HCT116 (cell line): Measurements from ENCODE around the gene LRRC10. TPM values are rescaled to one million over a fixed set of nuclear protein-coding genes. Genes with fewer than 3 reads are reported as not detected.

Experiments used
- ATAC-seq: fragments of 200-7000 bp; cut with Tn5 transposase; 2 replicates; pipeline ENCODE4 v1.9.1; 2020; ENCODE audit warnings: mild to moderate bottlenecking, moderate library complexity
- BruUV-seq: library from RNA; stranded (reverse); fragments of 400-500 nt; replicated peaks from 2 replicates; lab custom pipeline; 2021; lab: Mats Ljungman, UMichigan
- CTCF ChIA-PET: fragments of 300-600 bp; sonication (Branson Sonifier 250); formaldehyde crosslinking; loops from one replicate; lab custom pipeline; 2021; ENCODE audit warnings: antibody characterized with exemption; lab: Charles Lee
- POLR2A ChIA-PET: fragments of 300-600, 350-600 bp; sonication (Branson Sonifier 250); formaldehyde crosslinking; loops from one replicate; lab custom pipeline; 2021; ENCODE audit warnings: antibody characterized with exemption; lab: Charles Lee
- RAD21 ChIA-PET, 2 experiments: fragments of 300-600 bp; sonication (Branson Sonifier 250); formaldehyde crosslinking; loops; one replicate each; lab custom pipeline; 2023; ENCODE audit warnings: low total read pairs in 2 of 2; ENCODE audit not compliant: uncharacterized antibody in 2 of 2, unreplicated experiment in 2 of 2, low non-redundant PET in 1 of 2; lab: Charles Lee
- DNase-seq: peaks from one replicate; pipeline ENCODE4 v3.0.0-alpha.2; 2010; ENCODE audit warnings: low read depth, low spot score
- H2AFZ ChIP-seq: fragments of 200-600 bp; shearing (Covaris generic), sonication (generic); 2 replicates; pipeline ENCODE4 v1.6.1; 2017; ENCODE audit warnings: low read depth, mixed run types, mixed read lengths, antibody characterized with exemption, low read length; ENCODE audit not compliant: poor library complexity, severe bottlenecking
- H3K27ac ChIP-seq: 2 replicates; pipeline ENCODE4 v1.5.1; 2012; ENCODE audit warnings: low read depth, low read length
- H3K27me3 ChIP-seq: fragments of 200-600 bp; sonication (generic); 2 replicates; pipeline ENCODE4 v1.6.1; 2016; ENCODE audit warnings: mixed run types, low read length, mixed read lengths; ENCODE audit not compliant: insufficient read depth
- H3K36me3 ChIP-seq, 2 experiments: fragments of 200-500 bp in 1 of 2; fragments of 200-600 bp in 1 of 2; sonication (Bioruptor generic) in 1 of 2; sonication (generic) in 1 of 2; 2 replicates each; pipeline versions ENCODE4 v1.5.1 to v1.6.1; 2014 to 2016; ENCODE audit warnings: low read length in 2 of 2, inconsistent platforms in 1 of 2, mixed read lengths in 1 of 2, mixed run types in 1 of 2; ENCODE audit not compliant: insufficient read depth in 2 of 2, control insufficient read depth in 1 of 2
- H3K4me1 ChIP-seq, 2 experiments: fragments of 200-600 bp in 1 of 2; sonication (generic) in 1 of 2; 2 replicates each; pipeline versions ENCODE4 v1.5.1 to v1.6.1; 2012 to 2017; ENCODE audit warnings: low read length in 2 of 2, inconsistent platforms in 1 of 2, mild to moderate bottlenecking in 1 of 2, mixed read lengths in 1 of 2, mixed run types in 1 of 2, moderate library complexity in 1 of 2; ENCODE audit not compliant: insufficient read depth in 2 of 2, control insufficient read depth in 1 of 2
- H3K4me2 ChIP-seq: fragments of 200-600 bp; sonication (generic); 2 replicates; pipeline ENCODE4 v1.6.1; 2017; ENCODE audit warnings: mixed run types, low read length, mixed read lengths
- H3K4me3 ChIP-seq, 2 experiments: fragments of 200-600 bp in 1 of 2; sonication (generic) in 1 of 2; replicated peaks in 1 of 2; 2 replicates each; pipeline ENCODE4 v1.5.1; 2011 to 2016; ENCODE audit warnings: low read length in 2 of 2, control low read depth in 1 of 2, low read depth in 1 of 2, mild to moderate bottlenecking in 1 of 2, mixed read lengths in 1 of 2, mixed run types in 1 of 2
- H3K79me2 ChIP-seq: fragments of 200-600 bp; sonication (generic); 2 replicates; pipeline ENCODE4 v1.6.1; 2017; ENCODE audit warnings: mild to moderate bottlenecking, mixed run types, low read length, moderate library complexity, mixed read lengths; ENCODE audit not compliant: insufficient read depth
- H3K9ac ChIP-seq: fragments of 200-600 bp; sonication (generic); 2 replicates; pipeline ENCODE4 v1.6.1; 2016; ENCODE audit warnings: low read length, mixed read lengths
- H3K9me2 ChIP-seq: fragments of 200-600 bp; sonication (generic), shearing (Covaris generic); 2 replicates; pipeline ENCODE4 v1.6.1; 2017; ENCODE audit warnings: mixed run types, mild to moderate bottlenecking, moderate library complexity; ENCODE audit not compliant: insufficient read depth
- H3K9me3 ChIP-seq, 2 experiments: fragments of 200-500 bp in 1 of 2; fragments of 200-600 bp in 1 of 2; sonication (Bioruptor generic) in 1 of 2; sonication (generic) in 1 of 2; 2 replicates each; pipeline ENCODE4 v1.6.1; 2014 to 2017; ENCODE audit warnings: low read length in 2 of 2, mixed read lengths in 2 of 2, inconsistent platforms in 1 of 2, low read depth in 1 of 2, mild to moderate bottlenecking in 1 of 2, mixed run types in 1 of 2, moderate library complexity in 1 of 2; ENCODE audit not compliant: control insufficient read depth in 1 of 2, insufficient read depth in 1 of 2
- H4K20me1 ChIP-seq: fragments of 200-600 bp; sonication (generic), shearing (Covaris generic); 2 replicates; pipeline ENCODE4 v1.6.1; 2017; ENCODE audit warnings: mixed run types, mild to moderate bottlenecking, moderate library complexity; ENCODE audit not compliant: insufficient read depth
- CBX3 ChIP-seq: IDR thresholded peaks from 2 replicates; pipeline ENCODE4 v1.6.1; 2012; ENCODE audit warnings: low read depth
- CTCF ChIP-seq, 3 experiments: fragments of 200-600 bp in 1 of 3; sonication (generic) in 1 of 3; IDR thresholded peaks in 2 of 3; conservative IDR thresholded peaks in 1 of 3; 2 replicates each; pipeline ENCODE4 v1.5.1; 2012 to 2017; ENCODE audit warnings: low read depth in 2 of 3, low read length in 2 of 3, antibody characterized with exemption in 1 of 3, borderline replicate concordance in 1 of 3, control low read depth in 1 of 3, mild to moderate bottlenecking in 1 of 3, mixed read lengths in 1 of 3, mixed run types in 1 of 3, moderate library complexity in 1 of 3; ENCODE audit not compliant: insufficient read depth in 1 of 3
- EZH2phosphoT487 ChIP-seq: fragments of 200-600 bp; IDR thresholded peaks from 2 replicates; pipeline ENCODE4 v1.6.1; 2018; ENCODE audit warnings: antibody characterized with exemption, borderline replicate concordance
- FOSL1 ChIP-seq: IDR thresholded peaks from 2 replicates; pipeline ENCODE4 v1.6.1; 2012; ENCODE audit warnings: low read depth
- RAD21 ChIP-seq: IDR thresholded peaks from 2 replicates; pipeline ENCODE4 v1.6.1; 2012; ENCODE audit warnings: low read depth, mild to moderate bottlenecking
- REST ChIP-seq: IDR thresholded peaks from 2 replicates; pipeline ENCODE4 v1.6.1; 2012; ENCODE audit warnings: low read depth
- SP1 ChIP-seq: IDR thresholded peaks from 2 replicates; pipeline ENCODE4 v1.6.1; 2012; ENCODE audit warnings: low read depth
- TCF7L2 ChIP-seq: IDR thresholded peaks from 2 replicates; pipeline ENCODE4 v1.7.0; 2011; ENCODE audit warnings: borderline replicate concordance, inconsistent platforms; ENCODE audit not compliant: insufficient read depth, insufficient read length; ENCODE audit errors: extremely low read depth
- ZNF274 ChIP-seq: fragments of 200-500 bp; sonication (Bioruptor generic); IDR thresholded peaks from 2 replicates; pipeline ENCODE4 v1.6.1; 2014; ENCODE audit warnings: mild to moderate bottlenecking, low read depth, low read length, inconsistent platforms
- intact Hi-C: fragments of 100-400 bp; cut with micrococcal nuclease; formaldehyde crosslinking; loops from 2 replicates; pipeline ENCODE4 v1.10.0; 2022
- total RNA-seq: library from RNA; stranded (reverse); gene quantifications from one replicate; pipeline ENCODE4 v1.2.1, GENCODE V29; 2021; ENCODE audit not compliant: unreplicated experiment
- TF ChIP-seq, protein P1 (sequence below): IDR thresholded peaks from 2 replicates; pipeline ENCODE4 v1.6.1; 2012

The LRRC10 gene
- total RNA-seq, 1 experiment from 2014 or later, result not detected

GRCh38 chr12:69649529-69649928, 38.8 kb upstream of the LRRC10 start:
- H3K4me1 ChIP-seq, result no peaks in the 10 kb centered on the region
- POLR2A ChIA-PET, result no interaction called here
- H3K4me2 ChIP-seq, result no peak overlapping the region
- no peak for ATAC-seq
- TF ChIP-seq CTCF (IDR thresholded peaks at IDR 0.05 in 2 of 3, conservative IDR thresholded peaks at IDR 0.05 in 1 of 3; ENCODE audit: borderline replicate concordance in 1 of 3, insufficient read depth in 1 of 3, low read depth in 2 of 3, low read length in 2 of 3), result no peak
- no peak for TF ChIP-seq RAD21
- TF ChIP-seq, protein P1, sequence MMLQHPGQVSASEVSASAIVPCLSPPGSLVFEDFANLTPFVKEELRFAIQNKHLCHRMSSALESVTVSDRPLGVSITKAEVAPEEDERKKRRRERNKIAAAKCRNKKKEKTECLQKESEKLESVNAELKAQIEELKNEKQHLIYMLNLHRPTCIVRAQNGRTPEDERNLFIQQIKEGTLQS, result no peak
- TF ChIP-seq REST, result no peak
- no peak for TF ChIP-seq ZNF274
- TF ChIP-seq TCF7L2, result no peak
- no peak for TF ChIP-seq FOSL1
- no peak for TF ChIP-seq EZH2phosphoT487
- TF ChIP-seq CBX3, result no peak
- TF ChIP-seq SP1, result no peak
- RAD21 ChIA-PET, result no interaction called here
- H4K20me1 ChIP-seq, result no peaks in the 10 kb centered on the region
- no peak for DNase-seq
- no peaks in the 10 kb centered on the region for H3K27me3 ChIP-seq
- no peak overlapping the region for H2AFZ ChIP-seq
- no peaks in the 10 kb centered on the region for H3K9me2 ChIP-seq
- BruUV-seq, result no TSS peak
- H3K4me3 ChIP-seq, result no peak overlapping the region
- H3K79me2 ChIP-seq, result no peaks in the 10 kb centered on the region
- H3K9me3 ChIP-seq, result no peaks in the 10 kb centered on the region
- intact Hi-C loops, result no loop called here
- no peaks in the 10 kb centered on the region for H3K36me3 ChIP-seq
- no peak overlapping the region for H3K9ac ChIP-seq
- H3K27ac ChIP-seq, result no peak overlapping the region
- CTCF ChIA-PET, result interaction anchor here (1.8 kb wide), 1 partner anchor 10 kb away, joined by 10 read pairs; no protein-coding TSS in a partner anchor
